ENCODE results near the gene HDAC9. TPM values are rescaled to one million over a fixed set of nuclear protein-coding genes. Genes with fewer than 3 reads are reported as not detected.
A peak's percentile ranks its signal among the peaks of the same experiment; 100 is the strongest.

Gene HDAC9
- total and polyA plus RNA-seq, 4 donors = 2.2 to 41.0 (median 4.1) TPM

- Histone ChIP-seq H3K27me3 (ENCODE audit: control insufficient read depth in 3 of 3, insufficient read depth in 3 of 3, low read length in 2 of 3) (no peaks in the 10 kb centered on the region), H3K27ac (ENCODE audit: low read depth in 1 of 2, low read length in 1 of 2) (no peak overlapping the region), H3K9ac (ENCODE audit: insufficient read depth in 1 of 2, low read length in 2 of 2) (no peak overlapping the region), H3K4me3 (no peak overlapping the region), H3K9me3 (ENCODE audit: control insufficient read depth in 4 of 4, insufficient read depth in 3 of 4, low read length in 3 of 4) (peaks cover 0 to 2% (median under 1%) of the 10 kb centered on the region in 4 donors), H3K4me1 (ENCODE audit: control insufficient read depth in 5 of 5, insufficient read depth in 5 of 5, low read length in 5 of 5) (no peaks in the 10 kb centered on the region), H3K36me3 (ENCODE audit: control insufficient read depth in 4 of 4, insufficient read depth in 4 of 4, low read length in 4 of 4) (no peaks in the 10 kb centered on the region)
- WGBS, 2 donors = 56 to 81% methylated on average over 4 of the region's 4 CpGs
- DNase-seq = peak in 1 of 3 donors; percentile 16
- ATAC-seq (ENCODE audit: insufficient read depth, low FRiP score) = peak; percentile 93
- TF ChIP-seq CTCF (IDR thresholded peaks at IDR 0.05; ENCODE audit: control extremely low read depth, extremely low read depth) = no peak
Measured at GRCh38 chr7:18866359-18867036, 370.9 kb downstream of the HDAC9 start.

GRCh38 chr7:18872344-18872743 is 376.8 kb downstream of the HDAC9 start:
- 88 to 91% methylated on average over 2 of the region's 2 CpGs for WGBS, 2 donors
- no peak overlapping the region for H3K9ac ChIP-seq (ENCODE audit: insufficient read depth in 1 of 2, low read length in 2 of 2)
- no peaks in the 10 kb centered on the region for H3K4me1 ChIP-seq (ENCODE audit: control insufficient read depth in 5 of 5, insufficient read depth in 5 of 5, low read length in 5 of 5)
- no peak for TF ChIP-seq CTCF (IDR thresholded peaks at IDR 0.05; ENCODE audit: control extremely low read depth, extremely low read depth)
- ATAC-seq (ENCODE audit: insufficient read depth, low FRiP score) = no peak
- H3K27me3 ChIP-seq (ENCODE audit: control insufficient read depth in 3 of 3, insufficient read depth in 3 of 3, low read length in 2 of 3) = no peaks in the 10 kb centered on the region
- no peaks in the 10 kb centered on the region for H3K9me3 ChIP-seq (ENCODE audit: control insufficient read depth in 4 of 4, insufficient read depth in 3 of 4, low read length in 3 of 4)
- H3K4me3 ChIP-seq = no peak overlapping the region
- no peak overlapping the region for H3K27ac ChIP-seq (ENCODE audit: low read depth in 1 of 2, low read length in 1 of 2)
- no peak for DNase-seq
- H3K36me3 ChIP-seq (ENCODE audit: control insufficient read depth in 4 of 4, insufficient read depth in 4 of 4, low read length in 4 of 4) = no peaks in the 10 kb centered on the region

- no peak for TF ChIP-seq CTCF (IDR thresholded peaks at IDR 0.05; ENCODE audit: control extremely low read depth, extremely low read depth)
- ATAC-seq (ENCODE audit: insufficient read depth, low FRiP score) = no peak
- no peak overlapping the region for H3K4me3 ChIP-seq
- no peaks in the 10 kb centered on the region for H3K9me3 ChIP-seq (ENCODE audit: control insufficient read depth in 4 of 4, insufficient read depth in 3 of 4, low read length in 3 of 4)
- no peaks in the 10 kb centered on the region for H3K27me3 ChIP-seq (ENCODE audit: control insufficient read depth in 3 of 3, insufficient read depth in 3 of 3, low read length in 2 of 3)
- H3K9ac ChIP-seq (ENCODE audit: insufficient read depth in 1 of 2, low read length in 2 of 2) = no peak overlapping the region
- 85 to 90% methylated on average over 5 of the region's 5 CpGs for WGBS, 2 donors
- H3K36me3 ChIP-seq (ENCODE audit: control insufficient read depth in 4 of 4, insufficient read depth in 4 of 4, low read length in 4 of 4) = no peaks in the 10 kb centered on the region
- H3K27ac ChIP-seq (ENCODE audit: low read depth in 1 of 2, low read length in 1 of 2) = no peak overlapping the region
- no peaks in the 10 kb centered on the region for H3K4me1 ChIP-seq (ENCODE audit: control insufficient read depth in 5 of 5, insufficient read depth in 5 of 5, low read length in 5 of 5)
- no peak for DNase-seq
Measured at GRCh38 chr7:18873734-18874336, 378.3 kb downstream of the HDAC9 start.
